Measurements from ENCODE around the gene ZNF91.
A peak's percentile ranks its signal among the peaks of the same experiment; 100 is the strongest.

The ZNF91 gene
- long read RNA-seq, full-length matches to known transcripts: 47 of 91 reads
- long read RNA-seq, partial matches to known transcripts: 2 of 91 reads
- long read RNA-seq, other reads (novel, unspliced or antisense): 42 of 91 reads

GRCh38 chr19:23395041-23395721 is at the start of gene ZNF91:
TSS of gene ZNF91 (minus strand) at chr19:23395471. CDS start at chr19:23395354, 117 bp downstream.
- no peaks in the 10 kb centered on the region for H3K27me3 ChIP-seq (ENCODE audit: insufficient read depth, poor library complexity, severe bottlenecking)
- peak within 1 kb of the TSS; percentile 92 for H3K27ac ChIP-seq (replicated peaks)
- H3K4me3 ChIP-seq (replicated peaks; ENCODE audit: insufficient read depth, low read length): peak within 1 kb of the TSS; percentile 74
- TF ChIP-seq GABPA (IDR thresholded peaks at IDR 0.05; ENCODE audit: low read depth): peak; percentile 85
- TF ChIP-seq, protein P1, sequence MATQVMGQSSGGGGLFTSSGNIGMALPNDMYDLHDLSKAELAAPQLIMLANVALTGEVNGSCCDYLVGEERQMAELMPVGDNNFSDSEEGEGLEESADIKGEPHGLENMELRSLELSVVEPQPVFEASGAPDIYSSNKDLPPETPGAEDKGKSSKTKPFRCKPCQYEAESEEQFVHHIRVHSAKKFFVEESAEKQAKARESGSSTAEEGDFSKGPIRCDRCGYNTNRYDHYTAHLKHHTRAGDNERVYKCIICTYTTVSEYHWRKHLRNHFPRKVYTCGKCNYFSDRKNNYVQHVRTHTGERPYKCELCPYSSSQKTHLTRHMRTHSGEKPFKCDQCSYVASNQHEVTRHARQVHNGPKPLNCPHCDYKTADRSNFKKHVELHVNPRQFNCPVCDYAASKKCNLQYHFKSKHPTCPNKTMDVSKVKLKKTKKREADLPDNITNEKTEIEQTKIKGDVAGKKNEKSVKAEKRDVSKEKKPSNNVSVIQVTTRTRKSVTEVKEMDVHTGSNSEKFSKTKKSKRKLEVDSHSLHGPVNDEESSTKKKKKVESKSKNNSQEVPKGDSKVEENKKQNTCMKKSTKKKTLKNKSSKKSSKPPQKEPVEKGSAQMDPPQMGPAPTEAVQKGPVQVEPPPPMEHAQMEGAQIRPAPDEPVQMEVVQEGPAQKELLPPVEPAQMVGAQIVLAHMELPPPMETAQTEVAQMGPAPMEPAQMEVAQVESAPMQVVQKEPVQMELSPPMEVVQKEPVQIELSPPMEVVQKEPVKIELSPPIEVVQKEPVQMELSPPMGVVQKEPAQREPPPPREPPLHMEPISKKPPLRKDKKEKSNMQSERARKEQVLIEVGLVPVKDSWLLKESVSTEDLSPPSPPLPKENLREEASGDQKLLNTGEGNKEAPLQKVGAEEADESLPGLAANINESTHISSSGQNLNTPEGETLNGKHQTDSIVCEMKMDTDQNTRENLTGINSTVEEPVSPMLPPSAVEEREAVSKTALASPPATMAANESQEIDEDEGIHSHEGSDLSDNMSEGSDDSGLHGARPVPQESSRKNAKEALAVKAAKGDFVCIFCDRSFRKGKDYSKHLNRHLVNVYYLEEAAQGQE (IDR thresholded peaks at IDR 0.05; ENCODE audit: insufficient replicate concordance, low read depth): peak; percentile 63
- TF ChIP-seq POLR2AphosphoS5 (IDR thresholded peaks at IDR 0.05; ENCODE audit: low read depth): peak; percentile 94
- no peak for TF ChIP-seq CTCF (IDR thresholded peaks at IDR 0.05; ENCODE audit: insufficient read depth, low read length)
- TF ChIP-seq SPI1 (IDR thresholded peaks at IDR 0.05; ENCODE audit: borderline replicate concordance, low read depth): no peak; the same call in 1 of the 2 replicates
- DNase-seq (ENCODE audit: low read depth in 1 of 2, low spot score in 1 of 2): peak; percentile 72 to 98

- no peaks in the 10 kb centered on the region for H3K27me3 ChIP-seq (ENCODE audit: insufficient read depth, poor library complexity, severe bottlenecking)
- H3K4me3 ChIP-seq (replicated peaks; ENCODE audit: insufficient read depth, low read length): no peak overlapping the region
- no peak for TF ChIP-seq GABPA (IDR thresholded peaks at IDR 0.05; ENCODE audit: low read depth)
- TF ChIP-seq CTCF (IDR thresholded peaks at IDR 0.05; ENCODE audit: insufficient read depth, low read length): peak; percentile 20
- no peak for DNase-seq (ENCODE audit: low read depth in 1 of 2, low spot score in 1 of 2)
- H3K27ac ChIP-seq (replicated peaks): no peak overlapping the region
Observed at GRCh38 chr19:23440791-23441190, 45.5 kb upstream of the ZNF91 start.

DNA sequence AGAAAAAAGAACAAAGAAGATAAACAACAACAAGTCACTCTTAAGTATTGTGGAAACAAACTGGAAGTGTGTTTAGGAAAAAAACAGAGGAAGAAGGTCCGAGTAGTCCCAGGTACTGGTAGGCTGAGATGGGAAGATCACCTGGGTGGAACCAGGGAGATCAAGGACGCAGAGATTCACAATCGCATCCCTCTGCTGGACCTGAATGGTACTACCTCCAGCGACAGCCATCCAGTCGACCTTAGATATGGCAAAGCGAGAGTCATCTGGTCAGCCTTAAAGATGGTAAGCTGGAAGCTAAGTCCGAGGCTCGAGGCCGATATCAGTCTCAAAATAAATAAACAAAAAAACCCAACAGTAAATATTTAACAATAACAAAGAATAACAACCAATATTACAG is 44.9 kb upstream of the ZNF91 start:
- no peak overlapping the region for H3K4me3 ChIP-seq (replicated peaks; ENCODE audit: insufficient read depth, low read length)
- no peak for TF ChIP-seq POLR2AphosphoS5 (IDR thresholded peaks at IDR 0.05; ENCODE audit: low read depth)
- TF ChIP-seq, protein P1 (IDR thresholded peaks at IDR 0.05; ENCODE audit: insufficient replicate concordance, low read depth): no peak
- TF ChIP-seq SPI1 (IDR thresholded peaks at IDR 0.05; ENCODE audit: borderline replicate concordance, low read depth): no peak
- TF ChIP-seq CTCF (IDR thresholded peaks at IDR 0.05; ENCODE audit: insufficient read depth, low read length): no peak
- TF ChIP-seq GABPA (IDR thresholded peaks at IDR 0.05; ENCODE audit: low read depth): no peak
- no peak for DNase-seq (ENCODE audit: low read depth in 1 of 2, low spot score in 1 of 2)

More for the DNA sequence above, 44.9 kb upstream of the ZNF91 start:
- no peaks in the 10 kb centered on the region for H3K27me3 ChIP-seq (ENCODE audit: insufficient read depth, poor library complexity, severe bottlenecking)
- no peak overlapping the region for H3K27ac ChIP-seq (replicated peaks)
